Right cardiac atrium (tissue), 5 donors: ENCODE measurements around the gene MYOC. TPM values are rescaled to one million over a fixed set of nuclear protein-coding genes. Genes with fewer than 3 reads are reported as not detected.

Experiments used
- ATAC-seq, 2 donors: fragments of 200-7000 bp; cut with Tn5 transposase; one replicate each; pipeline versions ENCODE4 v1.8.0 to v1.9.1; 2020; ENCODE audit warnings: moderate library complexity in 2 of 2, mild to moderate bottlenecking in 1 of 2
- DNase-seq, 3 donors: peaks; one replicate each; pipeline ENCODE4 v3.0.0-alpha.2; 2020
- H3K27ac ChIP-seq: one replicate; pipeline ENCODE4 v1.5.1; 2013; ENCODE audit warnings: mild to moderate bottlenecking, low read length, control low read depth, moderate library complexity
- H3K27me3 ChIP-seq: one replicate; pipeline ENCODE4 v1.6.1; 2013; ENCODE audit not compliant: control insufficient read depth, insufficient read depth
- H3K4me1 ChIP-seq: one replicate; pipeline ENCODE4 v1.6.1; 2013; ENCODE audit warnings: low read length; ENCODE audit not compliant: control insufficient read depth, insufficient read depth
- H3K4me3 ChIP-seq: one replicate; pipeline ENCODE4 v1.5.1; 2013; ENCODE audit warnings: low read length, control low read depth
- H3K9me3 ChIP-seq: one replicate; pipeline ENCODE4 v1.6.1; 2013; ENCODE audit warnings: low read length; ENCODE audit not compliant: control insufficient read depth
- WGBS: extraction: QIAGEN DNeasy Blood & Tissue Kit; methylation state at CpG from one replicate; pipeline ENCODE4 v1.1.7; 2013; 5-methylcytosine and 5-hydroxymethylcytosine counted together
- intact Hi-C, 4 donors: fragments of 100-400 bp; cut with DNase I; formaldehyde crosslinking; loops; one replicate each; pipeline versions ENCODE4 v1.11.0 to v1.14.0; 2022 to 2023
- polyA plus RNA-seq: library from polyadenylated mRNA; stranded (reverse); fragments of 200-250 nt; gene quantifications from one replicate; pipeline ENCODE4 v1.2.3, GENCODE V29; 2013
- total RNA-seq, 4 donors: library from RNA; stranded (reverse); fragmentation: NEBNext Ultra II Directional; extraction: Animal tissue kit (Norgen Biotek cat#: 25700); gene quantifications; one replicate each; pipeline ENCODE4 v1.2.1, GENCODE V29; 2021
- donor health status: healthy with polysubstance abuse.
- donor health status: DM: no; HTN: yes; CAD: no.
- donor health status: DM: no; HTN: no; CAD: no.
- donor health status: DM: no; HTN: yes; CAD: no; lungs with severe emphysema.
- donor health status: DM: yes; HTN: yes; CAD: no.

Gene MYOC
- total and polyA plus RNA-seq, 5 donors = 3.3 to 8.3 (median 4.3) TPM

GRCh38 chr1:171653796-171654195, 1.3 kb upstream of the MYOC start:
- H3K4me1 ChIP-seq = peaks cover 3% of the 10 kb centered on the region
- no peak for ATAC-seq
- H3K27me3 ChIP-seq = no peaks in the 10 kb centered on the region
- no peak overlapping the region for H3K4me3 ChIP-seq
- intact Hi-C loops = loop anchor here in 1 of 4 donors (10.0 kb wide), 1 partner anchor 331 kb away; no protein-coding TSS in a partner anchor
- H3K9me3 ChIP-seq = no peaks in the 10 kb centered on the region
- no peak overlapping the region for H3K27ac ChIP-seq
- no peak for DNase-seq
- WGBS = 45% methylated on average over 1 of the region's 1 CpG

GRCh38 chr1:171646249-171646560, 6.3 kb downstream of the MYOC start:
- H3K9me3 ChIP-seq = no peaks in the 10 kb centered on the region
- H3K27ac ChIP-seq = peak overlapping the region; percentile 66
- H3K4me3 ChIP-seq = no peak overlapping the region
- DNase-seq = no peak
- intact Hi-C loops = loop anchor here (5.0 to 10.0 kb wide), 3 partner anchors 69 to 339 kb away; no protein-coding TSS in a partner anchor
- whole genome bisulfite sequencing = 80% methylated on average over 1 of the region's 1 CpG
- no peak for ATAC-seq
- peaks cover 4% of the 10 kb centered on the region for H3K4me1 ChIP-seq
- H3K27me3 ChIP-seq = no peaks in the 10 kb centered on the region

GRCh38 chr1:171645553-171646248, 6.8 kb downstream of the MYOC start:
- ATAC-seq (peak; percentile 86 to 92), DNase-seq (peak; percentile 80 to 91 (median 89))
- Histone ChIP-seq H3K4me1 (peaks cover 4% of the 10 kb centered on the region), H3K9me3 (no peaks in the 10 kb centered on the region), H3K4me3 (no peak overlapping the region), H3K27ac (peak overlapping the region; percentile 66), H3K27me3 (no peaks in the 10 kb centered on the region)
- 24% methylated on average over 8 of the region's 8 CpGs for WGBS
- intact Hi-C loops = loop anchor here (2.0 to 10.0 kb wide), 4 partner anchors 69 to 339 kb away; no protein-coding TSS in a partner anchor

GRCh38 chr1:171644805-171645483, 7.5 kb downstream of the MYOC start:
- Histone ChIP-seq H3K4me3 (no peak overlapping the region), H3K9me3 (no peaks in the 10 kb centered on the region), H3K4me1 (peaks cover 4% of the 10 kb centered on the region), H3K27ac (peak overlapping the region; percentile 16), H3K27me3 (no peaks in the 10 kb centered on the region)
- WGBS = 14% methylated on average over 15 of the region's 15 CpGs
- intact Hi-C loops = loop anchor here (2.0 to 10.0 kb wide), 4 partner anchors 70 to 340 kb away; no protein-coding TSS in a partner anchor
- peak; percentile 82 to 89 for ATAC-seq
- DNase-seq = peak; percentile 77 to 89 (median 81)

- no peak for ATAC-seq
- peaks cover 4% of the 10 kb centered on the region for H3K4me1 ChIP-seq
- 78% methylated on average over 8 of the region's 8 CpGs for WGBS
Observed at GRCh38 chr1:171643156-171643555, 9.3 kb downstream of the MYOC start.

GRCh38 chr1:171642197-171642596, 10.3 kb downstream of the MYOC start:
- Histone ChIP-seq H3K4me3 (no peak overlapping the region), H3K9me3 (no peaks in the 10 kb centered on the region), H3K27me3 (no peaks in the 10 kb centered on the region), H3K4me1 (peaks cover 4% of the 10 kb centered on the region), H3K27ac (no peak overlapping the region)
- ATAC-seq (no peak), DNase-seq (no peak)
- 87% methylated on average over 4 of the region's 4 CpGs for WGBS
- intact Hi-C loops = loop anchor here in 3 of 4 donors (10.0 kb wide), 2 partner anchors 73 to 343 kb away; no protein-coding TSS in a partner anchor

More at GRCh38 chr1:171643156-171643555, 9.3 kb downstream of the MYOC start:
- intact Hi-C loops = loop anchor here in 3 of 4 donors (10.0 kb wide), 2 partner anchors 72 to 342 kb away; no protein-coding TSS in a partner anchor
- H3K27ac ChIP-seq = no peak overlapping the region
- no peaks in the 10 kb centered on the region for H3K27me3 ChIP-seq
- H3K9me3 ChIP-seq = no peaks in the 10 kb centered on the region
- H3K4me3 ChIP-seq = no peak overlapping the region
- no peak for DNase-seq

GRCh38 chr1:171641076-171641864, 11.2 kb downstream of the MYOC start:
- WGBS = 46% methylated on average over 10 of the region's 10 CpGs
- H3K27ac ChIP-seq = no peak overlapping the region
- intact Hi-C loops = loop anchor here in 3 of 4 donors (10.0 kb wide), 2 partner anchors 74 to 344 kb away; no protein-coding TSS in a partner anchor

GRCh38 chr1:171640225-171640624, 12.3 kb downstream of the MYOC start:
- no peak for DNase-seq
- WGBS = 94% methylated on average over 1 of the region's 1 CpG
- no peak for ATAC-seq

More at GRCh38 chr1:171641076-171641864, 11.2 kb downstream of the MYOC start:
- Histone ChIP-seq H3K4me3 (no peak overlapping the region), H3K27me3 (no peaks in the 10 kb centered on the region), H3K4me1 (peaks cover 4% of the 10 kb centered on the region), H3K9me3 (no peaks in the 10 kb centered on the region)
- no peak for ATAC-seq
- no peak for DNase-seq

GRCh38 chr1:171637928-171638576, 14.4 kb downstream of the MYOC start:
- DNase-seq (no peak), ATAC-seq (no peak)
- Histone ChIP-seq H3K9me3 (no peaks in the 10 kb centered on the region), H3K4me1 (no peaks in the 10 kb centered on the region), H3K4me3 (no peak overlapping the region), H3K27ac (no peak overlapping the region), H3K27me3 (no peaks in the 10 kb centered on the region)
- 65% methylated on average over 4 of the region's 4 CpGs for WGBS
- intact Hi-C loops = no loop called here

More at GRCh38 chr1:171640225-171640624, 12.3 kb downstream of the MYOC start:
- no peaks in the 10 kb centered on the region for H3K4me1 ChIP-seq
- no peaks in the 10 kb centered on the region for H3K27me3 ChIP-seq
- no peaks in the 10 kb centered on the region for H3K9me3 ChIP-seq
- H3K27ac ChIP-seq = no peak overlapping the region
- no peak overlapping the region for H3K4me3 ChIP-seq
- intact Hi-C loops = loop anchor here in 3 of 4 donors (10.0 kb wide), 2 partner anchors 75 to 345 kb away; no protein-coding TSS in a partner anchor

- no peaks in the 10 kb centered on the region for H3K27me3 ChIP-seq
- no peak for DNase-seq
- no peak for ATAC-seq
- intact Hi-C loops = no loop called here
- no peak overlapping the region for H3K27ac ChIP-seq
- H3K9me3 ChIP-seq = no peaks in the 10 kb centered on the region
- 71% methylated on average over 11 of the region's 11 CpGs for WGBS
- H3K4me1 ChIP-seq = no peaks in the 10 kb centered on the region
- no peak overlapping the region for H3K4me3 ChIP-seq
Observed at GRCh38 chr1:171636141-171636540, 16.3 kb downstream of the MYOC start.
